GM23338 (cell line): ENCODE measurements around the gene GRIN2A. TPM values are rescaled to one million over a fixed set of nuclear protein-coding genes. Genes with fewer than 3 reads are reported as not detected.

ENCODE experiments used
- ATAC-seq: fragments of 200-7000 bp; cut with Tn5 transposase; 3 replicates; pipeline ENCODE4 v1.9.1; 2020
- DNase-seq: peaks from one replicate; pipeline ENCODE4 v3.0.0-alpha.2; 2015; ENCODE audit warnings: low spot score
- H2AFZ ChIP-seq: fragments of 200-600 bp; sonication (generic); 2 replicates; pipeline ENCODE4 v1.8.0; 2016; ENCODE audit warnings: antibody characterized with exemption, mild to moderate bottlenecking, moderate library complexity
- H3F3A ChIP-seq: fragments of 200-600 bp; sonication (generic); replicated peaks from 2 replicates; pipeline ENCODE4 v1.8.0; 2017; ENCODE audit warnings: antibody characterized with exemption, mixed run types, low read depth
- H3K27ac ChIP-seq: fragments of 200-600 bp; sonication (generic); 2 replicates; pipeline ENCODE4 v1.6.1; 2016; ENCODE audit warnings: low read depth
- H3K27me3 ChIP-seq: fragments of 200-600 bp; sonication (generic); 2 replicates; pipeline ENCODE4 v1.8.0; 2016; ENCODE audit warnings: mild to moderate bottlenecking, mixed run types, moderate library complexity; ENCODE audit not compliant: insufficient read depth
- H3K36me3 ChIP-seq: fragments of 200-600 bp; sonication (generic); 2 replicates; pipeline ENCODE4 v1.8.0; 2016; ENCODE audit warnings: mild to moderate bottlenecking; ENCODE audit not compliant: insufficient read depth
- H3K4me1 ChIP-seq: fragments of 200-600 bp; sonication (generic); 2 replicates; pipeline ENCODE4 v1.8.0; 2016; ENCODE audit warnings: mild to moderate bottlenecking, moderate library complexity; ENCODE audit not compliant: insufficient read depth
- H3K4me2 ChIP-seq: fragments of 200-600 bp; sonication (generic); 2 replicates; pipeline ENCODE4 v1.7.1; 2017; ENCODE audit warnings: mixed run types
- H3K4me3 ChIP-seq: fragments of 200-600 bp; sonication (generic); 2 replicates; pipeline ENCODE4 v1.6.1; 2016; ENCODE audit warnings: mixed run types
- H3K79me2 ChIP-seq: fragments of 200-600 bp; sonication (generic); replicated peaks from 2 replicates; pipeline ENCODE4 v1.8.0; 2017; ENCODE audit warnings: mild to moderate bottlenecking; ENCODE audit not compliant: insufficient read depth
- H3K9me2 ChIP-seq: fragments of 200-600 bp; sonication (generic); 2 replicates; pipeline ENCODE4 v1.8.0; 2017; ENCODE audit not compliant: insufficient read depth
- H4K20me1 ChIP-seq: fragments of 200-600 bp; sonication (generic); replicated peaks from 2 replicates; pipeline ENCODE4 v1.8.0; 2017; ENCODE audit warnings: mild to moderate bottlenecking; ENCODE audit not compliant: insufficient read depth
- H3K27ac Mint-ChIP-seq: 2 replicates; pipeline ENCODE4 v1.8.0; 2020; ENCODE audit warnings: inconsistent platforms, mild to moderate bottlenecking, moderate library complexity, mixed read lengths
- H3K27me3 Mint-ChIP-seq: 3 replicates; pipeline ENCODE4 v1.8.0; 2022; ENCODE audit warnings: low read depth, mild to moderate bottlenecking, moderate library complexity, mixed read lengths, inconsistent platforms; ENCODE audit not compliant: insufficient read depth, poor library complexity
- H3K36me3 Mint-ChIP-seq: 3 replicates; pipeline ENCODE4 v1.8.0; 2021; ENCODE audit warnings: low read depth, mild to moderate bottlenecking, inconsistent platforms, moderate library complexity, mixed read lengths
- H3K4me1 Mint-ChIP-seq: 3 replicates; pipeline ENCODE4 v1.8.0; 2020; ENCODE audit warnings: mild to moderate bottlenecking, inconsistent platforms, mixed read lengths
- H3K4me3 Mint-ChIP-seq: 3 replicates; pipeline ENCODE4 v1.8.0; 2021; ENCODE audit warnings: moderate library complexity, mild to moderate bottlenecking, inconsistent platforms, mixed read lengths
- H3K9me3 Mint-ChIP-seq: 3 replicates; pipeline ENCODE4 v1.8.0; 2020; ENCODE audit warnings: moderate library complexity, mild to moderate bottlenecking, inconsistent platforms, mixed read lengths
- CREB1 ChIP-seq: fragments of 250-450 bp; sonication (Bioruptor Pico); IDR thresholded peaks from 2 replicates; pipeline ENCODE4 v1.5.0; 2020; ENCODE audit warnings: low read depth, mild to moderate bottlenecking, moderate library complexity
- CTCF ChIP-seq, 2 experiments: fragments of 200-600 bp in 1 of 2; sonication (generic) in 1 of 2; conservative IDR thresholded peaks; 2 replicates each; pipeline versions ENCODE4 v1.5.1 to v1.6.1; 2016 to 2017; ENCODE audit warnings: antibody characterized with exemption in 2 of 2, low read depth in 2 of 2, mild to moderate bottlenecking in 2 of 2, moderate library complexity in 1 of 2
- EZH2 ChIP-seq: fragments of 200-600 bp; sonication (generic); IDR thresholded peaks from one replicate; pipeline ENCODE4 v1.8.0; 2017; ENCODE audit warnings: antibody characterized with exemption, mild to moderate bottlenecking, low read depth; ENCODE audit not compliant: unreplicated experiment
- EZH2phosphoT487 ChIP-seq: fragments of 200-600 bp; sonication (generic); IDR thresholded peaks from one replicate; pipeline ENCODE4 v1.8.1; 2018; ENCODE audit warnings: antibody characterized with exemption; ENCODE audit not compliant: unreplicated experiment
- JUNB ChIP-seq: IDR thresholded peaks from one replicate; pipeline ENCODE4 v1.6.1; 2016; ENCODE audit warnings: antibody characterized with exemption; ENCODE audit not compliant: unreplicated experiment
- NANOG ChIP-seq: IDR thresholded peaks from 2 replicates; pipeline ENCODE4 v1.6.1; 2016; ENCODE audit warnings: antibody characterized with exemption, borderline replicate concordance
- POLR2AphosphoS5 ChIP-seq: IDR thresholded peaks from 2 replicates; pipeline ENCODE4 v1.6.1; 2016; ENCODE audit warnings: antibody characterized with exemption, low read depth
- STAT1 ChIP-seq: IDR thresholded peaks from one replicate; pipeline ENCODE4 v1.6.1; 2016; ENCODE audit warnings: antibody characterized with exemption; ENCODE audit not compliant: unreplicated experiment
- ZNF114 ChIP-seq: fragments of 250-450 bp; sonication (Bioruptor Pico); IDR thresholded peaks from 2 replicates; pipeline ENCODE4 v1.5.0; 2020; ENCODE audit warnings: mild to moderate bottlenecking, moderate library complexity
- ZNF331 ChIP-seq: fragments of 250-450 bp; sonication (Bioruptor Pico); IDR thresholded peaks from 2 replicates; pipeline ENCODE4 v1.5.0; 2020; ENCODE audit warnings: low read depth, mild to moderate bottlenecking, moderate library complexity
- polyA plus RNA-seq: library from polyadenylated mRNA; unstranded; fragments of >200 nt; fragmentation: Nextera tagmentation; extraction: Ambion mirVana; gene quantifications from 2 replicates; pipeline ENCODE4 v1.2.1, GENCODE V29; 2016
- total RNA-seq: library from RNA; depleted of rRNA; stranded (reverse); fragments of >200 nt; shearing (Covaris generic); gene quantifications from 2 replicates; pipeline ENCODE4 v1.2.3, GENCODE V29; 2014
- TF ChIP-seq, protein P1 (sequence below): fragments of 250-450 bp; sonication (Bioruptor Pico); IDR thresholded peaks from 2 replicates; pipeline ENCODE4 v1.5.0; 2020; ENCODE audit warnings: mild to moderate bottlenecking, moderate library complexity
- TF ChIP-seq, protein P2 (sequence below): IDR thresholded peaks from one replicate; pipeline ENCODE4 v1.6.1; 2018; ENCODE audit warnings: antibody characterized with exemption; ENCODE audit not compliant: unreplicated experiment
- TF ChIP-seq, protein P3 (sequence below): IDR thresholded peaks from 2 replicates; pipeline ENCODE4 v1.6.1; 2016; ENCODE audit warnings: antibody characterized with exemption

Gene GRIN2A
- total and polyA plus RNA-seq, 2 experiments from 2014 or later: 0.89 to 5.1 TPM

GRCh38 chr16:10224850-10225249, 42.6 kb upstream of the GRIN2A start:
- ATAC-seq (no peak), DNase-seq (no peak)
- Histone ChIP-seq H3K79me2 (no peaks in the 10 kb centered on the region), H2AFZ (peak overlapping the region; percentile 38; the same call in 1 of the 2 replicates), H3K27ac (no peak overlapping the region), H3K9me2 (no peaks in the 10 kb centered on the region), H3F3A (no peaks in the 10 kb centered on the region), H3K4me1 (no peaks in the 10 kb centered on the region), H3K4me2 (no peak overlapping the region), H3K27me3 (no peaks in the 10 kb centered on the region), H3K36me3 (no peaks in the 10 kb centered on the region), H3K4me3 (no peak overlapping the region), H4K20me1 (no peaks in the 10 kb centered on the region)
- TF ChIP-seq, protein P1, sequence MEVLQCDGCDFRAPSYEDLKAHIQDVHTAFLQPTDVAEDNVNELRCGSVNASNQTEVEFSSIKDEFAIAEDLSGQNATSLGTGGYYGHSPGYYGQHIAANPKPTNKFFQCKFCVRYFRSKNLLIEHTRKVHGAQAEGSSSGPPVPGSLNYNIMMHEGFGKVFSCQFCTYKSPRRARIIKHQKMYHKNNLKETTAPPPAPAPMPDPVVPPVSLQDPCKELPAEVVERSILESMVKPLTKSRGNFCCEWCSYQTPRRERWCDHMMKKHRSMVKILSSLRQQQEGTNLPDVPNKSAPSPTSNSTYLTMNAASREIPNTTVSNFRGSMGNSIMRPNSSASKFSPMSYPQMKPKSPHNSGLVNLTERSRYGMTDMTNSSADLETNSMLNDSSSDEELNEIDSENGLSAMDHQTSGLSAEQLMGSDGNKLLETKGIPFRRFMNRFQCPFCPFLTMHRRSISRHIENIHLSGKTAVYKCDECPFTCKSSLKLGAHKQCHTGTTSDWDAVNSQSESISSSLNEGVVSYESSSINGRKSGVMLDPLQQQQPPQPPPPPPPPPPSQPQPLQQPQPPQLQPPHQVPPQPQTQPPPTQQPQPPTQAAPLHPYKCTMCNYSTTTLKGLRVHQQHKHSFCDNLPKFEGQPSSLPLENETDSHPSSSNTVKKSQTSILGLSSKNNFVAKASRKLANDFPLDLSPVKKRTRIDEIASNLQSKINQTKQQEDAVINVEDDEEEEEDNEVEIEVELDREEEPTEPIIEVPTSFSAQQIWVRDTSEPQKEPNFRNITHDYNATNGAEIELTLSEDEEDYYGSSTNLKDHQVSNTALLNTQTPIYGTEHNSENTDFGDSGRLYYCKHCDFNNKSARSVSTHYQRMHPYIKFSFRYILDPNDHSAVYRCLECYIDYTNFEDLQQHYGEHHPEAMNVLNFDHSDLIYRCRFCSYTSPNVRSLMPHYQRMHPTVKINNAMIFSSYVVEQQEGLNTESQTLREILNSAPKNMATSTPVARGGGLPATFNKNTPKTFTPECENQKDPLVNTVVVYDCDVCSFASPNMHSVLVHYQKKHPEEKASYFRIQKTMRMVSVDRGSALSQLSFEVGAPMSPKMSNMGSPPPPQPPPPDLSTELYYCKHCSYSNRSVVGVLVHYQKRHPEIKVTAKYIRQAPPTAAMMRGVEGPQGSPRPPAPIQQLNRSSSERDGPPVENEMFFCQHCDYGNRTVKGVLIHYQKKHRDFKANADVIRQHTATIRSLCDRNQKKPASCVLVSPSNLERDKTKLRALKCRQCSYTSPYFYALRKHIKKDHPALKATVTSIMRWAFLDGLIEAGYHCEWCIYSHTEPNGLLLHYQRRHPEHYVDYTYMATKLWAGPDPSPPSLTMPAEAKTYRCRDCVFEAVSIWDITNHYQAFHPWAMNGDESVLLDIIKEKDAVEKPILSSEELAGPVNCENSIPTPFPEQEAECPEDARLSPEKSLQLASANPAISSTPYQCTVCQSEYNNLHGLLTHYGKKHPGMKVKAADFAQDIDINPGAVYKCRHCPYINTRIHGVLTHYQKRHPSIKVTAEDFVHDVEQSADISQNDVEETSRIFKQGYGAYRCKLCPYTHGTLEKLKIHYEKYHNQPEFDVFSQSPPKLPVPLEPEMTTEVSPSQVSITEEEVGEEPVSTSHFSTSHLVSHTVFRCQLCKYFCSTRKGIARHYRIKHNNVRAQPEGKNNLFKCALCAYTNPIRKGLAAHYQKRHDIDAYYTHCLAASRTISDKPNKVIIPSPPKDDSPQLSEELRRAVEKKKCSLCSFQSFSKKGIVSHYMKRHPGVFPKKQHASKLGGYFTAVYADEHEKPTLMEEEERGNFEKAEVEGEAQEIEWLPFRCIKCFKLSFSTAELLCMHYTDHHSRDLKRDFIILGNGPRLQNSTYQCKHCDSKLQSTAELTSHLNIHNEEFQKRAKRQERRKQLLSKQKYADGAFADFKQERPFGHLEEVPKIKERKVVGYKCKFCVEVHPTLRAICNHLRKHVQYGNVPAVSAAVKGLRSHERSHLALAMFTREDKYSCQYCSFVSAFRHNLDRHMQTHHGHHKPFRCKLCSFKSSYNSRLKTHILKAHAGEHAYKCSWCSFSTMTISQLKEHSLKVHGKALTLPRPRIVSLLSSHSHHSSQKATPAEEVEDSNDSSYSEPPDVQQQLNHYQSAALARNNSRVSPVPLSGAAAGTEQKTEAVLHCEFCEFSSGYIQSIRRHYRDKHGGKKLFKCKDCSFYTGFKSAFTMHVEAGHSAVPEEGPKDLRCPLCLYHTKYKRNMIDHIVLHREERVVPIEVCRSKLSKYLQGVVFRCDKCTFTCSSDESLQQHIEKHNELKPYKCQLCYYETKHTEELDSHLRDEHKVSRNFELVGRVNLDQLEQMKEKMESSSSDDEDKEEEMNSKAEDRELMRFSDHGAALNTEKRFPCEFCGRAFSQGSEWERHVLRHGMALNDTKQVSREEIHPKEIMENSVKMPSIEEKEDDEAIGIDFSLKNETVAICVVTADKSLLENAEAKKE (CRISPR knock-in tag): no peak
- TF ChIP-seq EZH2 (no peak), ZNF331 (no peak), EZH2phosphoT487 (no peak), CREB1 (CRISPR knock-in tag) (no peak), CTCF (conservative IDR thresholded peaks at IDR 0.05; ENCODE audit: low read depth in 2 of 2) (no peak), NANOG (no peak), STAT1 (no peak), ZNF114 (CRISPR knock-in tag) (no peak), JUNB (no peak), POLR2AphosphoS5 (no peak)
- TF ChIP-seq, protein P2, sequence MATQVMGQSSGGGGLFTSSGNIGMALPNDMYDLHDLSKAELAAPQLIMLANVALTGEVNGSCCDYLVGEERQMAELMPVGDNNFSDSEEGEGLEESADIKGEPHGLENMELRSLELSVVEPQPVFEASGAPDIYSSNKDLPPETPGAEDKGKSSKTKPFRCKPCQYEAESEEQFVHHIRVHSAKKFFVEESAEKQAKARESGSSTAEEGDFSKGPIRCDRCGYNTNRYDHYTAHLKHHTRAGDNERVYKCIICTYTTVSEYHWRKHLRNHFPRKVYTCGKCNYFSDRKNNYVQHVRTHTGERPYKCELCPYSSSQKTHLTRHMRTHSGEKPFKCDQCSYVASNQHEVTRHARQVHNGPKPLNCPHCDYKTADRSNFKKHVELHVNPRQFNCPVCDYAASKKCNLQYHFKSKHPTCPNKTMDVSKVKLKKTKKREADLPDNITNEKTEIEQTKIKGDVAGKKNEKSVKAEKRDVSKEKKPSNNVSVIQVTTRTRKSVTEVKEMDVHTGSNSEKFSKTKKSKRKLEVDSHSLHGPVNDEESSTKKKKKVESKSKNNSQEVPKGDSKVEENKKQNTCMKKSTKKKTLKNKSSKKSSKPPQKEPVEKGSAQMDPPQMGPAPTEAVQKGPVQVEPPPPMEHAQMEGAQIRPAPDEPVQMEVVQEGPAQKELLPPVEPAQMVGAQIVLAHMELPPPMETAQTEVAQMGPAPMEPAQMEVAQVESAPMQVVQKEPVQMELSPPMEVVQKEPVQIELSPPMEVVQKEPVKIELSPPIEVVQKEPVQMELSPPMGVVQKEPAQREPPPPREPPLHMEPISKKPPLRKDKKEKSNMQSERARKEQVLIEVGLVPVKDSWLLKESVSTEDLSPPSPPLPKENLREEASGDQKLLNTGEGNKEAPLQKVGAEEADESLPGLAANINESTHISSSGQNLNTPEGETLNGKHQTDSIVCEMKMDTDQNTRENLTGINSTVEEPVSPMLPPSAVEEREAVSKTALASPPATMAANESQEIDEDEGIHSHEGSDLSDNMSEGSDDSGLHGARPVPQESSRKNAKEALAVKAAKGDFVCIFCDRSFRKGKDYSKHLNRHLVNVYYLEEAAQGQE: no peak
- TF ChIP-seq, protein P3, sequence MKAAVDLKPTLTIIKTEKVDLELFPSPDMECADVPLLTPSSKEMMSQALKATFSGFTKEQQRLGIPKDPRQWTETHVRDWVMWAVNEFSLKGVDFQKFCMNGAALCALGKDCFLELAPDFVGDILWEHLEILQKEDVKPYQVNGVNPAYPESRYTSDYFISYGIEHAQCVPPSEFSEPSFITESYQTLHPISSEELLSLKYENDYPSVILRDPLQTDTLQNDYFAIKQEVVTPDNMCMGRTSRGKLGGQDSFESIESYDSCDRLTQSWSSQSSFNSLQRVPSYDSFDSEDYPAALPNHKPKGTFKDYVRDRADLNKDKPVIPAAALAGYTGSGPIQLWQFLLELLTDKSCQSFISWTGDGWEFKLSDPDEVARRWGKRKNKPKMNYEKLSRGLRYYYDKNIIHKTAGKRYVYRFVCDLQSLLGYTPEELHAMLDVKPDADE: no peak
- no peaks in the 10 kb centered on the region for H3K36me3 Mint-ChIP-seq
- no peak overlapping the region for H3K4me3 Mint-ChIP-seq
- H3K9me3 Mint-ChIP-seq: no peaks in the 10 kb centered on the region
- no peaks in the 10 kb centered on the region; the same call in 2 of the 3 replicates for H3K4me1 Mint-ChIP-seq
- no peak overlapping the region for H3K27ac Mint-ChIP-seq
- peaks cover 3% of the 10 kb centered on the region for H3K27me3 Mint-ChIP-seq
